GM18867 (cell line): ENCODE results near the gene ZDHHC11.
"Not testable (repeated sequence)": the region's sequence is repeated elsewhere in the genome, so short reads cannot be mapped to it uniquely, and the experiment has no call there.

Source experiments
- ATAC-seq: cut with Tn5 transposase; IDR thresholded peaks from one replicate; pipeline ENCODE4 v1.9.1; 2021; ENCODE audit warnings: mild to moderate bottlenecking, moderate library complexity; ENCODE audit not compliant: unreplicated experiment

The ZDHHC11 gene

GRCh38 chr5:860506-861150, 9.8 kb upstream of the ZDHHC11 start:
- no peak for ATAC-seq

GRCh38 chr5:859798-860296, 9.1 kb upstream of the ZDHHC11 start:
- no peak for ATAC-seq

- ATAC-seq = no peak
Observed at GRCh38 chr5:859391-859790, 8.6 kb upstream of the ZDHHC11 start.

- ATAC-seq = no peak
Observed at GRCh38 chr5:858726-859125, 7.9 kb upstream of the ZDHHC11 start.

- no peak for ATAC-seq
Observed at GRCh38 chr5:856531-857425, 6.0 kb upstream of the ZDHHC11 start.

GRCh38 chr5:855771-856530, 5.2 kb upstream of the ZDHHC11 start:
- no peak for ATAC-seq

- ATAC-seq = no peak
Observed at GRCh38 chr5:854966-855743, 4.4 kb upstream of the ZDHHC11 start.

GRCh38 chr5:854217-854616, 3.4 kb upstream of the ZDHHC11 start:
- ATAC-seq = no peak

- not testable (repeated sequence) for ATAC-seq
Observed at GRCh38 chr5:853416-854090, 2.8 kb upstream of the ZDHHC11 start.

GRCh38 chr5:852431-853401, 1.9 kb upstream of the ZDHHC11 start:
- no peak for ATAC-seq

GRCh38 chr5:852018-852417, 1.2 kb upstream of the ZDHHC11 start:
- no peak for ATAC-seq

- no peak for ATAC-seq
Observed at GRCh38 chr5:851553-851952, 767 bp upstream of the ZDHHC11 start.

- no peak for ATAC-seq
Observed at GRCh38 chr5:851076-851475, 290 bp upstream of the ZDHHC11 start.

- no peak for ATAC-seq
Observed at GRCh38 chr5:849651-850301, 1.0 kb downstream of the ZDHHC11 start.

GRCh38 chr5:848671-849111, 2.1 kb downstream of the ZDHHC11 start:
- ATAC-seq = no peak

- ATAC-seq = not testable (repeated sequence)
Observed at GRCh38 chr5:847736-848135, 3.0 kb downstream of the ZDHHC11 start.

GRCh38 chr5:847212-847611, 3.6 kb downstream of the ZDHHC11 start:
- ATAC-seq = not testable (repeated sequence)

GRCh38 chr5:846602-847091, 4.1 kb downstream of the ZDHHC11 start:
- ATAC-seq = not testable (repeated sequence)
